Activated T-helper 2 cell treated with anti-CD3 and anti-CD28 coated beads, Interferon-gamma antibody, Interleukin-2, Interleukin-4, amounts not matched to agents 10 μg/mL and 5 μg/mL and 100 μg/mL, durations not matched to agents 14 hours and 24 hours and 36 hours (primary cell): ENCODE measurements around the gene MFGE8. TPM values are rescaled to one million over a fixed set of nuclear protein-coding genes. Genes with fewer than 3 reads are reported as not detected.

Source experiments
- DNase-seq: peaks from one replicate; pipeline ENCODE4 v3.0.0; 2021; ENCODE audit warnings: low spot score
- H3K27ac Mint-ChIP-seq: one replicate; pipeline ENCODE4 v1.8.0; 2021; ENCODE audit warnings: mixed read lengths
- H3K27me3 Mint-ChIP-seq: one replicate; pipeline ENCODE4 v1.8.0; 2021; ENCODE audit warnings: low read depth, mixed read lengths
- H3K36me3 Mint-ChIP-seq: one replicate; pipeline ENCODE4 v1.8.0; 2021; ENCODE audit warnings: low read depth, mixed read lengths
- H3K4me1 Mint-ChIP-seq: one replicate; pipeline ENCODE4 v1.8.0; 2021; ENCODE audit warnings: low read depth, mixed read lengths
- H3K4me3 Mint-ChIP-seq: one replicate; pipeline ENCODE4 v1.8.0; 2021; ENCODE audit warnings: low read depth, mild to moderate bottlenecking, moderate library complexity, mixed read lengths
- H3K9me3 Mint-ChIP-seq: one replicate; pipeline ENCODE4 v1.8.0; 2021; ENCODE audit warnings: mixed read lengths
- intact Hi-C: fragments of 100-400 bp; cut with micrococcal nuclease; formaldehyde crosslinking; loops from one replicate; pipeline ENCODE4 v1.15.1; 2023
- total RNA-seq: library from RNA; stranded (reverse); gene quantifications from 2 replicates; pipeline ENCODE4 v1.2.3, GENCODE V29; 2022

MFGE8 gene
- total RNA-seq, 1 donor from 2014 or later, result 13.7 TPM

DNA sequence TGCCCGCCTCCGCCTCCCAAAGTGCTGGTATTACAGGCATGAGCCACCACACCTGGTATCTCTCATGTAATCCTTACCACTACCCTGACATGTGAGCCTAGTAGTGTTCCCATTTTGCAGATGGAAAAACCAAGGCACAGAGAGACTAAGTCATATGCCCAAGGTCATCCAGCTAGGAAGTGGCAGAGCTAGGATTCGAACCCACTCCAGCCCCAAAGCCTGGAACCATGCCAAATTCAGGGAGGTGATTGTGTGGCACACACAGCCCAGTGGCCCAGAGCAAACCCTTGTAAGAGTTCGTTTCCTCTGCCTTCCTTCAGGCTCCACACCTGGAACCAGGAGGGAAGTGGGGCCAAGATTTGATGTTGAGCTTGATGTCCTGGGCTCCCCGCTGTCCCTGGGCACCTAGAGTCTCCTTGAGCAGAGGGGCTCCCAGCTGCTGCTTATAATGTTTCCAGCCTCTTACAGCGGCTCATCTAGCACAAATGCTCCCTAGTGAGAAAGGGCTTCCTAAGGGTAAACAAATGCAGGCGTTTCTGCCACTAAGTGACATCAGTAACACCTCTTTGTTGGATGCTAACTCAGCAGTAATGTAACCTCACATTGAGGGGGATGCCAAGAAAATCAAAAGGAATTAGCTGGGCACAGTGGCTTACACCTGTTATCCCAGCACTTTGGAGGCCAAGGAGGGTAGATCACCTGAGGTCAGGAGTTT, 21.5 kb downstream of the MFGE8 start:
- peaks cover 12% of the 10 kb centered on the region for H3K4me1 Mint-ChIP-seq
- no peak overlapping the region for H3K27ac Mint-ChIP-seq

DNA sequence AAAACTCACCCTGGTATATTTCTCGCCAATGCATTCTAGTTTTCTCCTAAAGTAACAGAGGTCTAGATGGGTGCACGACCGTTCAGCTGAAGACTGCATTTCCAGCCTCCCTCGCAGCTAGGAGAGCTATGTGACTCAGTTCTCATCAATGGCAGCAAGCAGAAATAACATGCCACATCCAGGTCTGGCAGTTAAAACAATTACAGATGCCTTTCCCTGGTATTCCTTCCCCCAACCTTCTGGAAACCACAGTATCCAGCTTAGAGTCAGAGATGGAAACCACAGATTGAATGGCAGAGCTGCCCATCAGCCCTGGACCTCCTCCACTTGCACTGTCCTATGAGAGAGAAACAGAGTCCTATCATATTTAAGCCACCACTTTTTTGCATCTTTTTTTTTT, 22.7 kb downstream of the MFGE8 start:
- Mint-ChIP-seq H3K4me3 (no peak overlapping the region), H3K27me3 (no peaks in the 10 kb centered on the region), H3K9me3 (no peaks in the 10 kb centered on the region), H3K36me3 (peaks cover 8% of the 10 kb centered on the region), H3K4me1 (peaks cover 7% of the 10 kb centered on the region), H3K27ac (no peak overlapping the region)
- no peak for DNase-seq
- intact Hi-C loops, result loop anchor here (10.0 kb wide), 1 partner anchor 346 kb away; the partner anchor contains the start of gene DET1

More for the DNA sequence above, 21.5 kb downstream of the MFGE8 start:
- intact Hi-C loops, result loop anchor here (10.0 kb wide), 1 partner anchor 347 kb away; the partner anchor contains the start of gene DET1
- H3K27me3 Mint-ChIP-seq, result no peaks in the 10 kb centered on the region
- peaks cover 8% of the 10 kb centered on the region for H3K36me3 Mint-ChIP-seq
- H3K4me3 Mint-ChIP-seq, result no peak overlapping the region
- no peak for DNase-seq
- H3K9me3 Mint-ChIP-seq, result no peaks in the 10 kb centered on the region

DNA sequence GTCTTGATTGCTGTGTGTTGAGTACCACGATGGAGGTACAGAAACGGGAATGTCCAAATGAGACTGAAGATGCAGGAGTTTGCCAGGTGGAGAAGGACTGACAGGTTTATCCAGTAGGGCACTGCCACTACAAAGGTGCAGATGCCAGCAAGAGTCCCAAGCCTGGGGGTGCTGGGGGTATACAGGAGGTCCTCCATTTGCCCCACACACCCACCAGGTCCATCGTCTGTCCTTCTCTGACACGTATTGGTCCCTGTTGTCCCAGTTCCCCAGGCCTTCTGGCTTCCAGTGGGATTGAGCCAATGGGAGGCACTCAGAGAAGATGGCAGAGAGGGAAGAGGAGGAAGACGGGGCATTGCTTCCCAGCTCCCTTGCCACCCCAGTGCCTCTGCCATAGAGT, 24.5 kb downstream of the MFGE8 start:
- no peaks in the 10 kb centered on the region for H3K27me3 Mint-ChIP-seq
- no peak for DNase-seq
- intact Hi-C loops, result no loop called here
- no peaks in the 10 kb centered on the region for H3K9me3 Mint-ChIP-seq
- H3K4me3 Mint-ChIP-seq, result no peak overlapping the region
- H3K4me1 Mint-ChIP-seq, result peaks cover 3% of the 10 kb centered on the region
- H3K36me3 Mint-ChIP-seq, result peaks cover 19% of the 10 kb centered on the region
- no peak overlapping the region for H3K27ac Mint-ChIP-seq

DNA sequence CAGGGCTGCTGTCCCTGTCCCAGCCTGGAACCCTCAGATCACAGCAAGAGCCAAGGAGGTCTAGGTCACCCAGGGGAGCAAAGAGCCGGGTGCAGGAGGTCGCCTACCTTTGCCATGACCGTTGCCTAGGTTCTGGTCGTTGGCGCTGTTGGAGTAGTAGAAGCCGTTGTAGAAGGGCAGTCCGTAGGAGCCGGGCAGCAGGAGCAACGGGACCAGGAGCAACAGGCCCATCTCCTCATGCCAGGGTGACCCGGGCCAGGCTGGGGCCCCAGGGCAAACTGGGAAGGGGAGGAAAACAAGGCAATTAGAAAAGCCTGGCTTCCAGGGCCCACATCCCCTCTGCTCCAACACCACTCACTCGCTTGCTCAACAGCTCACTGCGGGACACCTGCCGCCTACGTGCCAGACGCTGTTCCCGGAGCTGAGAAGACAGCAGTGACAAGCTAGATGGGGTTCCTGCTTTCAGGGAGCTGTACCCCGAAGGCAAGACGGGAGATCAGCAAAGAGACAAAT, 26.1 kb downstream of the MFGE8 start:
- intact Hi-C loops, result no loop called here
- no peak overlapping the region for H3K4me3 Mint-ChIP-seq
- no peaks in the 10 kb centered on the region for H3K4me1 Mint-ChIP-seq
- H3K9me3 Mint-ChIP-seq, result no peaks in the 10 kb centered on the region
- H3K27me3 Mint-ChIP-seq, result no peaks in the 10 kb centered on the region
- DNase-seq, result no peak
- H3K27ac Mint-ChIP-seq, result no peak overlapping the region
- peaks cover 18% of the 10 kb centered on the region for H3K36me3 Mint-ChIP-seq

DNA sequence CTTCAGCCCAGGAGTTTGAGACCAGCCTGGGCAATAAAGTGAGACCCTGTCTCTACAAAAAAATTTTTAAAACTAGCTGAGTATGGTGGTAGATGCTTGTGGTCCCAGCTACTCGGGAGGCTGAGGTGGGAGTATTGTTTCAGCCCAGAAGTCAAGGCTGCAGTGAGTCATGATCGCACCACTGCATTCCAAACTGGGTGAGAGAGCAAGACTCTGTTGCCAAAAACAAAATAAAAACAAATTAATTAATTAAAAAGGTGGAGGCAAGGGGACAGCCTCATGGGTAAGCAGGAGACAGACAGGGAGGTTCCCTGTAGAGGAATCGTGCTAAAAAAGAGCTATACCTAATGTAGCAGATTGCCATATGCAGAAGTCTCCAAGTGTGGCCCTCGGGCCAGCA, 30.4 kb downstream of the MFGE8 start:
- Mint-ChIP-seq H3K4me3 (no peak overlapping the region), H3K27ac (no peak overlapping the region), H3K9me3 (no peaks in the 10 kb centered on the region), H3K4me1 (no peaks in the 10 kb centered on the region), H3K27me3 (no peaks in the 10 kb centered on the region), H3K36me3 (peaks cover 31% of the 10 kb centered on the region)
- DNase-seq, result no peak
- intact Hi-C loops, result no loop called here

DNA sequence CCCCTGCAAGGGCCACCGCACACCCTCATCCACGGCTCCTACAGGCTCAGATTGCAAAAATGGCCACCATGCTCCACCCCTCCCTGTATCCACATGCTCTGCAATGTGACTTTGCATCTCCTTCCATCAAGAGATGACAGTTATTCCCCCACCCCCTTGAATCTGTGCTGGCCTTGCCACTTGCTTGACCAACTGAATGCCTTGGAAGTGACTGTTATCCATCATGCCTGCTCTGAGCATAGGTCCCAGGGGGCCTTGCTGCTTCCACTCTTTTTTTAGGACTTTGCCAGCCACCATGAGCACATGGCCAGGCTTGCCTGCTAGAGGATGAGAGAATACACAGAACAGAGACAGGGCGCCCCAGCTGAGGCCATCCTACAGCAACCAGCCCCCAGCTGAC, 31.4 kb downstream of the MFGE8 start:
- Mint-ChIP-seq H3K27me3 (no peaks in the 10 kb centered on the region), H3K4me1 (no peaks in the 10 kb centered on the region), H3K27ac (no peak overlapping the region), H3K4me3 (no peak overlapping the region), H3K9me3 (no peaks in the 10 kb centered on the region), H3K36me3 (peaks cover 35% of the 10 kb centered on the region)
- no peak for DNase-seq
- intact Hi-C loops, result no loop called here

DNA sequence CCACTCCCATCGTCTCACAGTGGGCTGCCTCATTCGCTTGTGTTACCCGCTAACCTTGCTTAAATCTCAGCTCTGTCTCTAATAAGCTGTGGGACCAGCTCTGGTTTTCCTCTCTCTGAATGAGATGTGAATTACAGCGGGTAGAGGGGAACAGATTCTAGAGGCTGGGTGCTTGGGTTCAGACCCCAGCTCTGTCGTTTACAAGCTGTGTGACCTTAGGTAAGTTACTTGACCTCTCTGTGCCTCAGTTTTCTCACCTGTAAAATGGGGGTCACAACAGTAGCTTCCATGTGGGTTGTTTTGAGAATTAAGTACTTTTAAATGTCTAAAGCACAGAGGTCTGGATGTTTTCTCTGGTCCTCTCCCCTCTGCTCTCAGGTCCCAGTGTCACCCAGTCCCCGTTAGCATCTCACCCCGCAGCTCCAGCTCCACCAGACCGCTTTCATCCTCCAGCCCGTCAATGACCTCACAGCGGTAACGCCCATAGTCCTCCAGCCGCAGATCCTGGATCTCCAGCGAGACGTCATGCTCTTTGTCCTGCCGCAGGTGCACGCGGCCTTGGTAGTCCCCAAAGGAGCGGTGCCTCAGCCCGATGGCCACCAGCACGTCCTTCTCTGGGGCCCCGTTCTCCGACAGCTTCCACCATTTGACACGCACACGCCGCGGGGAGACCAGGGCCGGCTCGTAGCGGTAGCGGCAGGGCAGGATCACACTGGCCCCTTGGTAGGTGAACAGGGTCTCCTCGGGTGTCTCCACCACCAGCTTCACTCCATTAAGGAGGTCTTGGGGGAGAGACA, 32.0 kb downstream of the MFGE8 start:
- Mint-ChIP-seq H3K4me1 (no peaks in the 10 kb centered on the region), H3K27ac (no peak overlapping the region), H3K9me3 (no peaks in the 10 kb centered on the region), H3K27me3 (no peaks in the 10 kb centered on the region), H3K36me3 (peaks cover 42% of the 10 kb centered on the region), H3K4me3 (no peak overlapping the region)
- intact Hi-C loops, result no loop called here
- DNase-seq, result no peak

DNA sequence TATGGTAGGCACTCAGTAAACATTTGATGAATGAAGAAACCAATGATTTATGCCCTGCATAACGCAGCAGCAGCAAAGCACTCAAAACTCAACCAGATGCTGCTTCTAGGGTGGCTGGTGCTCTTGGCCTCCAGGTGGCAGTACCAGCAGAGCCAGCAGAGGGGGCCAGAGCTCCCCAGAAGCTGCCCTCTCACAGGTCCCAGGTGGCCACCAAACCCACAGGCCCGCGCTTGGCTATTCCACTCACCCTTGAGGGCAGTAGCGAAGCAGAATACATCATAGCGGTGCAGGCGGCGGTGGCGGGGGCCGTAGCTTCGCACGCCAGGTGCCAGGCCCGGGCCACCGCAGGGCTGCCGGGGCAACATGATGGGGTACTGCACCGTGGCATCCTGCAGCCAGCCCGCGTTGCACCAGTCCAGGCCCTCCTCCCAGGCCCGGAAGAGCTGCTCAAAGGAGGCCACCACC, 34.4 kb downstream of the MFGE8 start:
- no peaks in the 10 kb centered on the region for H3K4me1 Mint-ChIP-seq
- intact Hi-C loops, result no loop called here
- peaks cover 32% of the 10 kb centered on the region for H3K36me3 Mint-ChIP-seq
- no peaks in the 10 kb centered on the region for H3K27me3 Mint-ChIP-seq
- no peak overlapping the region for H3K27ac Mint-ChIP-seq
- no peak overlapping the region for H3K4me3 Mint-ChIP-seq
- no peaks in the 10 kb centered on the region for H3K9me3 Mint-ChIP-seq
- peak; percentile 27 for DNase-seq

DNA sequence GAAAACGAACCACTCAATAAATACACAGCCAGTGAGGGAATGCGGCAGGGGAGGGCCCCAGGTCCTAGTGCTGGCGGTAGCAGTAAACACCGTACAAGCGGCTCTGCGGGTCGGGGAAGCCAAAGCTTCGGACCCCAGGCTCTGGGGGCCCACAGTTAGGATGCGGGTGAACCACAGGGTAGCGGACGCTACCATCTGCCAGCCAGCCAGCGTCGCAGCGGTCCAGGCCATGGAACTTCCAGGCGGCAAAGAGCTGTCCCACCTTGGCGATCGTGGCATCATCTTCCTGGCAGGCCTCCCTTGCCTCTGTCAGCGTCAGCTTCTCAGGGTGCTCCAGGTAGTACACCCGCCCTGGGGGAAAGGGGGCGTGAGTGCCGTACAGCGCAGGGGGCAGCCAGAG, 35.3 kb downstream of the MFGE8 start:
- no peak for DNase-seq
- H3K36me3 Mint-ChIP-seq, result peaks cover 27% of the 10 kb centered on the region
- no peaks in the 10 kb centered on the region for H3K9me3 Mint-ChIP-seq
- H3K4me1 Mint-ChIP-seq, result no peaks in the 10 kb centered on the region
- intact Hi-C loops, result no loop called here
- H3K27ac Mint-ChIP-seq, result no peak overlapping the region
- H3K27me3 Mint-ChIP-seq, result no peaks in the 10 kb centered on the region
- no peak overlapping the region for H3K4me3 Mint-ChIP-seq

DNA sequence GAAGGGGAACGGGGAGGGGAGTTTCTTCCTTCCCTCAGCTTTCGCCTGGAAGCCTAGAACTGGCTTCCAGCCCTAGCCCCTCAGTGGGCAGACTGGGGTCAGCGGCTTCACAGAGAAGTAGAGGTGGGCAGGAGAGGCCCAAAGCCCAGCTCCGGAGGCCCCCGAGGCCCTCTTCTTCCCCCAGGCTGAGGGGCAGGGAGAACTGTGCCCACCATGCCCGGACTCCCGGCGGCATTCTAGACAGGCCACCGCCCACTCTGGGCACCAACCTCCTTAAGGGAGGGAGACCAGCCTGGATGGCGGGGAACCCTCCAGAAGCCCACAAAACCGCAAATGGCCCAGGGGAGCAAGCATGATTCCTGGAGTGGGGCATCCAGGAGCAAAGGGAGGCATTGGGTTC, 35.8 kb downstream of the MFGE8 start:
- Mint-ChIP-seq H3K9me3 (no peaks in the 10 kb centered on the region), H3K27me3 (no peaks in the 10 kb centered on the region), H3K27ac (no peak overlapping the region), H3K36me3 (peaks cover 27% of the 10 kb centered on the region), H3K4me3 (no peak overlapping the region), H3K4me1 (no peaks in the 10 kb centered on the region)
- intact Hi-C loops, result no loop called here
- no peak for DNase-seq

DNA sequence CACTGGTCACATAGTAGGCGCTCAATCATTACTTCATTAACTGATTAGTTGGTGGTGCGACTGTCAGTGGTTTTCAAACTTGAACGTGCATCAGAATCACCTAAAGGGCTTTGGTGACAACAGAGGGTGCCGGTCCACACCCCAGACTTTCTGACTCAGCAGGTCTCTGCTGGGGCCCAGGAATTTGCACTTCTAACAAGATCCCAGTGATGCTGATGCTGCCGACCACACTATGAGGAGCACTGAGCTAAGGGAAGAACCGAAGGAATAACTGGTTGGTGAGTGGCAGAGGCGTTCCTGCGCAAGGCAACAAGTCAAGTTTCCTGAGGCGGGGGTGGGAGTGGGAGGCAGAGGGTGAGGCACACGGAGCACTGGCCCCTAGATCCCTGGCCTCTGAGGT, 36.6 kb downstream of the MFGE8 start:
- intact Hi-C loops, result no loop called here

DNA sequence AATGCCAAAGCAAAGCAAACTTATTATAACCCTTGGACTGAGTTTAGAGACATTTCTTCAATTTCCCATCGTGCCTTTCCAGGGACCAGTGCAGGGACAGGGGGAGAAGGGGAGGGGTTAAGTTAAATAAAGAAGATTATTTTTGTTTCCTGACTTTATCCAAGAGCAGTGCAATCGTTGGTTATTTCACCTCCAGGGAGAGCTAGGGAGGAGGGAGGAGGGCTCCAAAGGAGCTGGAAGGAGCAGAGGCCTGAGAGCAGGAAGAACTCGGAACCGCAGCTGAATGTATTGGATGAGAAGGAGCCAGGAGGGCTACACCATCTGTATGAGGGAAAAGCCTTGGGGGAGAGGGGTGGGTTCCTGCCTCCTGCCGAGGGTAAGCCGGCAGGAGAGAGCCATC, 38.5 kb downstream of the MFGE8 start:
- H3K36me3 Mint-ChIP-seq, result peaks cover 16% of the 10 kb centered on the region
- intact Hi-C loops, result no loop called here
- H3K27me3 Mint-ChIP-seq, result no peaks in the 10 kb centered on the region
- H3K4me1 Mint-ChIP-seq, result no peaks in the 10 kb centered on the region
- no peak overlapping the region for H3K27ac Mint-ChIP-seq
- no peak for DNase-seq
- H3K4me3 Mint-ChIP-seq, result no peak overlapping the region
- no peaks in the 10 kb centered on the region for H3K9me3 Mint-ChIP-seq

More for the DNA sequence above, 36.6 kb downstream of the MFGE8 start:
- Mint-ChIP-seq H3K4me1 (no peaks in the 10 kb centered on the region), H3K4me3 (no peak overlapping the region), H3K27me3 (no peaks in the 10 kb centered on the region), H3K36me3 (peaks cover 27% of the 10 kb centered on the region), H3K27ac (no peak overlapping the region), H3K9me3 (no peaks in the 10 kb centered on the region)
- DNase-seq, result no peak

DNA sequence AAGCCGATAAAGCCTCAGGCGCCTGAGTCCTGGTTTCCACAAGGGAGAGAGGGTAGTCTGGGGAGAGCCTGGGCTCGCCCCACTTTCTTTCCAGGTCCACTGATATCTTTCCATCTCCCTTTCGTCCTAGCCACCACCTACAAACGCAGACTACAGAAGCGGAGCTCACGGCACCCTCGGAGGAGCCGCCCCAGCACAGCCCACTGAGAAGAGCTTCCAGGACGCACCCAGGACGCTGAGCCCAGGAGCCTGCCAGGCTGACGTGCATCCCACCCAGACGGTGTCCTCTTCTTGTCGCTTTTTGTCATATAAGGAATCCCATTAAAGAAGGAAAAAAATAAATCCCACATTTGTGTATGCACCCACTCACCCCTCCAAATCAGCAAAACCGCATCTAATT, 38.9 kb downstream of the MFGE8 start:
- H3K4me1 Mint-ChIP-seq, result no peaks in the 10 kb centered on the region
- intact Hi-C loops, result no loop called here
- no peak for DNase-seq
- peaks cover 16% of the 10 kb centered on the region for H3K36me3 Mint-ChIP-seq
- no peak overlapping the region for H3K4me3 Mint-ChIP-seq
- no peak overlapping the region for H3K27ac Mint-ChIP-seq
- no peaks in the 10 kb centered on the region for H3K9me3 Mint-ChIP-seq
- no peaks in the 10 kb centered on the region for H3K27me3 Mint-ChIP-seq
